ENCODE results near the gene PSMF1.

- TF ChIP-seq CTCF (IDR thresholded peaks at IDR 0.05): no peak
- no peak for TF ChIP-seq POLR2A (IDR thresholded peaks at IDR 0.05)
Observed at GRCh38 chr20:1154691-1155090, 36.3 kb downstream of the PSMF1 start.
